Fibroblast of villous mesenchyme (primary cell): ENCODE measurements around the gene STPG2. TPM values are rescaled to one million over a fixed set of nuclear protein-coding genes. Genes with fewer than 3 reads are reported as not detected.

Source experiments
- DNase-seq: peaks from one replicate; pipeline ENCODE4 v3.0.0-alpha.2; 2010; ENCODE audit warnings: low read depth
- H3K4me3 ChIP-seq: 2 replicates; pipeline ENCODE4 v1.5.1; 2011; ENCODE audit warnings: low read depth, mild to moderate bottlenecking, low read length
- total RNA-seq: library from RNA; depleted of rRNA; stranded (reverse); fragments of >200 nt; gene quantifications from 2 replicates; pipeline ENCODE4 v1.2.3, GENCODE V29; 2012
- TF ChIP-seq, protein P1 (sequence below): IDR thresholded peaks from 2 replicates; pipeline ENCODE4 v1.5.1; 2012; ENCODE audit warnings: low read depth, mild to moderate bottlenecking, low read length; ENCODE audit not compliant: insufficient read depth

STPG2 gene
- total RNA-seq, 1 donor: under 0.01 TPM

- TF ChIP-seq, protein P1, sequence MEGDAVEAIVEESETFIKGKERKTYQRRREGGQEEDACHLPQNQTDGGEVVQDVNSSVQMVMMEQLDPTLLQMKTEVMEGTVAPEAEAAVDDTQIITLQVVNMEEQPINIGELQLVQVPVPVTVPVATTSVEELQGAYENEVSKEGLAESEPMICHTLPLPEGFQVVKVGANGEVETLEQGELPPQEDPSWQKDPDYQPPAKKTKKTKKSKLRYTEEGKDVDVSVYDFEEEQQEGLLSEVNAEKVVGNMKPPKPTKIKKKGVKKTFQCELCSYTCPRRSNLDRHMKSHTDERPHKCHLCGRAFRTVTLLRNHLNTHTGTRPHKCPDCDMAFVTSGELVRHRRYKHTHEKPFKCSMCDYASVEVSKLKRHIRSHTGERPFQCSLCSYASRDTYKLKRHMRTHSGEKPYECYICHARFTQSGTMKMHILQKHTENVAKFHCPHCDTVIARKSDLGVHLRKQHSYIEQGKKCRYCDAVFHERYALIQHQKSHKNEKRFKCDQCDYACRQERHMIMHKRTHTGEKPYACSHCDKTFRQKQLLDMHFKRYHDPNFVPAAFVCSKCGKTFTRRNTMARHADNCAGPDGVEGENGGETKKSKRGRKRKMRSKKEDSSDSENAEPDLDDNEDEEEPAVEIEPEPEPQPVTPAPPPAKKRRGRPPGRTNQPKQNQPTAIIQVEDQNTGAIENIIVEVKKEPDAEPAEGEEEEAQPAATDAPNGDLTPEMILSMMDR: no peak
Observed at GRCh38 chr4:97605932-97606331, 537.3 kb downstream of the STPG2 start.

GRCh38 chr4:97593248-97593647, 550.0 kb downstream of the STPG2 start:
- no peak overlapping the region for H3K4me3 ChIP-seq
- TF ChIP-seq, protein P1: no peak
- DNase-seq: no peak

More at GRCh38 chr4:97605932-97606331, 537.3 kb downstream of the STPG2 start:
- H3K4me3 ChIP-seq: no peak overlapping the region
- DNase-seq: no peak

DNA sequence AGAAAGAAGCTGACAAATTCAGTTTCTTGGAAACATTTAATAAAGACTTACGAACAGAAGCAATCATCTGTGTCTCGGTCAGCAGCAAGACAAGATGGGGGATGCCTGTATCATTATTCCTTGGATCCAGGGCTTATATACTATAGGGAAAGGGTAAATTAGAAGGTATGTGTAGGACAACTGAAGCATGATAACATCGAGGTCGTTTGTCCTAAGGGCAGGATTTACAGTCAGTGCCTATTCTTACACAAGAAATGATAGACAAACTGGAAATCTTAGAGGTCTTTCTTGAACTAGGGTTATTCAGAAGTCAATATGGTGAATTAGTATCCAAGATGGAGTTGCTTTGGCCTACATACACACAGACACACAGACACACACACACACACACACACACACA, 553.0 kb downstream of the STPG2 start:
- TF ChIP-seq, protein P1: no peak
- DNase-seq: no peak
- no peak overlapping the region for H3K4me3 ChIP-seq

GRCh38 chr4:97589481-97590196, 553.6 kb downstream of the STPG2 start:
- TF ChIP-seq, protein P1: no peak
- DNase-seq: peak; percentile 3
- H3K4me3 ChIP-seq: no peak overlapping the region

- no peak overlapping the region for H3K4me3 ChIP-seq
- TF ChIP-seq, protein P1: no peak
- no peak for DNase-seq
Observed at GRCh38 chr4:97587912-97588311, 555.4 kb downstream of the STPG2 start.

DNA sequence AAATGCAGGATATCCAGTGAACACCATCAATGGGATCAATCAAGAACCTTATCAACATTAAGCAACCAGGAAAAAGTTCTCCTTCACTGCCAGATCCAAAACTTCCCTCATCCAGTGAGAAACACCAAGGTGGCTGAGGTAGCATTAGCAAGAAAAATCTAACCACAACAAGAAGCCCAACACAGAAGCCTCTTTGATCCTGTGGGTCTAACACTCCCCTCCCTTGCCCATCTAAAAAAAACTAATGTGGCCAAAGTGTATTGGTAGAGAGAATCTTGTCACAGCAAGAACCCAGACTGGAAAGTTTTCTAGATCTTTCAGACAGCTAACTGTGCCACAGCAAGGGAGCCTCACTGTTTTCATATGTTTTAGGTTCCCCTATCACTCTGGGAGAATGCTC, 558.0 kb downstream of the STPG2 start:
- no peak for DNase-seq
- H3K4me3 ChIP-seq: no peak overlapping the region
- TF ChIP-seq, protein P1: no peak

DNA sequence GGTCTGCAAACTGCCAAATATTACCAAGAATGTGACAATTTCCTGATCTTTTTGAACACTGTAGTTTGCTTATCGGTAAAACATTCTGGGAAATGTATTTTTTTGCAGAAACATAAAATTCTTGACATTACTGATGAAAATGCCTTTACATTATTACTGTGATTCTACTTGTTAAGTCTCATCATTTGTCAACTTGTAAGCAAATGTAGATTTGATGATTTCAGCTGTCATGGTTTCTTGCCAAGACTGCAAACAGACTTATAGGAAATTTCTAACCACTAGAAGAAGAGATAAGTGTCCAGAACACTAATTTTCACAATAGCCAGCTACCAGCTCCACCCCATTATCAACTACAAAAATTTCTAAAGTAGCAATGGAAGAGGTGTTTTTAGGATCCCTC, 560.4 kb downstream of the STPG2 start:
- TF ChIP-seq, protein P1: no peak
- H3K4me3 ChIP-seq: no peak overlapping the region

More for the DNA sequence above, 560.4 kb downstream of the STPG2 start:
- DNase-seq: no peak
